ENCODE results near the gene NDUFB10.

The NDUFB10 gene

DNA sequence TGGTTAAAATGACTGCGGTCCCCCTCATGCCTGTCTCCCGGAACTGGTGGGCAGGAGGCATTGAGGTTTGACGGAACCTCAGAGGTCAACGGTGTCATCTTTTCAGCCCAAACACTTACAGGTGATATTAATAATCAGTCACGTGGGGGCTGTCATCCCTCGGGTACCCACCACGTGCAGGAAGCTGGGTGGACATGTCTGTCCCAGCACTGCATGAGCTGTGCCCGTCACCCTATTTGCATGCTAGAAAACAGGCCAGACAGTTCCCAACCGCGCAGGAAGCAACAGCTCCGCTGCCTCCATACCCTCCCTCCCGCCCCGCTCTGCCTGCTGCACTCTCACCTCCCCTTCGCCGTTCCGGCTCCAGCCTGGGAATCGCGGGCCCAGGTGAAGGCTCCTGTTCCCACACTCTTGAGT, 31.8 kb downstream of the NDUFB10 start:
- no peaks in the 10 kb centered on the region for H3K9me3 Mint-ChIP-seq
- peaks cover 16% of the 10 kb centered on the region for H3K4me1 Mint-ChIP-seq
- peak overlapping the region; percentile 52 for H3K4me3 Mint-ChIP-seq
- H3K36me3 Mint-ChIP-seq (ENCODE audit: low read depth), result peaks cover 22% of the 10 kb centered on the region
- TF ChIP-seq, protein P1, sequence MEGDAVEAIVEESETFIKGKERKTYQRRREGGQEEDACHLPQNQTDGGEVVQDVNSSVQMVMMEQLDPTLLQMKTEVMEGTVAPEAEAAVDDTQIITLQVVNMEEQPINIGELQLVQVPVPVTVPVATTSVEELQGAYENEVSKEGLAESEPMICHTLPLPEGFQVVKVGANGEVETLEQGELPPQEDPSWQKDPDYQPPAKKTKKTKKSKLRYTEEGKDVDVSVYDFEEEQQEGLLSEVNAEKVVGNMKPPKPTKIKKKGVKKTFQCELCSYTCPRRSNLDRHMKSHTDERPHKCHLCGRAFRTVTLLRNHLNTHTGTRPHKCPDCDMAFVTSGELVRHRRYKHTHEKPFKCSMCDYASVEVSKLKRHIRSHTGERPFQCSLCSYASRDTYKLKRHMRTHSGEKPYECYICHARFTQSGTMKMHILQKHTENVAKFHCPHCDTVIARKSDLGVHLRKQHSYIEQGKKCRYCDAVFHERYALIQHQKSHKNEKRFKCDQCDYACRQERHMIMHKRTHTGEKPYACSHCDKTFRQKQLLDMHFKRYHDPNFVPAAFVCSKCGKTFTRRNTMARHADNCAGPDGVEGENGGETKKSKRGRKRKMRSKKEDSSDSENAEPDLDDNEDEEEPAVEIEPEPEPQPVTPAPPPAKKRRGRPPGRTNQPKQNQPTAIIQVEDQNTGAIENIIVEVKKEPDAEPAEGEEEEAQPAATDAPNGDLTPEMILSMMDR (IDR thresholded peaks at IDR 0.05), result no peak
- peaks cover 62% of the 10 kb centered on the region for H3K27me3 Mint-ChIP-seq (ENCODE audit: low read depth, poor library complexity)
- DNase-seq, result no peak
- H3K27ac Mint-ChIP-seq, result no peak overlapping the region

DNA sequence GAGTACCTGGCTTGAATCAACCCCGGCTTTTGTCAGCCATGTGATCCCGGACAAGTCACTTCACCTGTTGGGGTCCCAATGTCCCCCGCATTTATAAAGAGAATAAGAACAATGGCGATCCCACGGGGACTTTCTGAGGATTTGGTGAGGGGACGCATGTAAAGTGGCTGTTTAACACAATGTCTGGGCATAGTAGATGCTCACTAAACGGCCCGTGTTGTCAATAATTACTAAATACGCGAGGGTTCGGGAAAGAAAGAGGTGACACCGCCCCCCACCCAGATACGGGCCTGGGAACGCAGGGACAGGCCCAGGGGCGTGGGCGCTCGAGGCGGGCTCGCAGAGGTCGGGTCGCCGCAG, 32.2 kb downstream of the NDUFB10 start:
- peak overlapping the region; percentile 52 for H3K4me3 Mint-ChIP-seq
- no peaks in the 10 kb centered on the region for H3K9me3 Mint-ChIP-seq
- H3K4me1 Mint-ChIP-seq, result peaks cover 16% of the 10 kb centered on the region
- H3K27ac Mint-ChIP-seq, result no peak overlapping the region
- TF ChIP-seq, protein P1 (IDR thresholded peaks at IDR 0.05), result no peak
- H3K27me3 Mint-ChIP-seq (ENCODE audit: low read depth, poor library complexity), result peaks cover 59% of the 10 kb centered on the region
- DNase-seq, result no peak
- peaks cover 19% of the 10 kb centered on the region for H3K36me3 Mint-ChIP-seq (ENCODE audit: low read depth)

DNA sequence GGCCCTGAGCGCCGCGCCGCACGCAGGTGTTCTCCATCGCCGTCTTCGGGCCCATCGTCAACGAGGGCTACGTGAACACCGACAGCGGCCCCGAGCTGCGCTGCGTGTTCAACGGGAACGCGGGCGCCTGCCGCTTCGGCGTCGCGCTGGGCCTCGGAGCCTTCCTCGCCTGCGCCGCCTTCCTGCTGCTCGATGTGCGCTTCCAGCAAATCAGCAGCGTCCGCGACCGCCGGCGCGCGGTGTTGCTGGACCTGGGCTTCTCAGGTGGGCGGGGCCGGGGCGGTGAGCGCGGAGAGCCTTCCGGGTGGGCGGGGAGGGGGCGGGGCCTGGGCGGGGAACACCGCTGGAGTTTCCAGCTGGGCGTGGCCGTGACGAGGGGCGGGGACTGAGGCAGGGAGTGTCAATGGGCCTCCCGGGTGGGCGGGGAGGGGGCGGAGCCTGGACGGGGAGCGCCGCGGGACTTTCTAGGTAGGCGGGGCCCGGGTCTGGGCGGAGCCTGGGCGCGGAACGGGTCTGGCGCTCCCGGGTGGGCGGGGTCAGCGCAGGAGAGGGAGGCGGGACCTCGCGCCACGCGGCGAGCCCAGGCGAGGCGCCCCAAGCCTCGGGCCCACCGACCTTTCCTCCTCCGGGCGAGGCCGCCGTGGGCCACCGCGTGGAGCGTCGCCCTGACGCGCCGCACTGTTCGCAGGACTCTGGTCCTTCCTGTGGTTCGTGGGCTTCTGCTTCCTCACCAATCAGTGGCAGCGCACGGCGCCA, 32.8 kb downstream of the NDUFB10 start:
- Mint-ChIP-seq H3K4me1 (peaks cover 16% of the 10 kb centered on the region), H3K27ac (no peak overlapping the region), H3K4me3 (no peak overlapping the region)

DNA sequence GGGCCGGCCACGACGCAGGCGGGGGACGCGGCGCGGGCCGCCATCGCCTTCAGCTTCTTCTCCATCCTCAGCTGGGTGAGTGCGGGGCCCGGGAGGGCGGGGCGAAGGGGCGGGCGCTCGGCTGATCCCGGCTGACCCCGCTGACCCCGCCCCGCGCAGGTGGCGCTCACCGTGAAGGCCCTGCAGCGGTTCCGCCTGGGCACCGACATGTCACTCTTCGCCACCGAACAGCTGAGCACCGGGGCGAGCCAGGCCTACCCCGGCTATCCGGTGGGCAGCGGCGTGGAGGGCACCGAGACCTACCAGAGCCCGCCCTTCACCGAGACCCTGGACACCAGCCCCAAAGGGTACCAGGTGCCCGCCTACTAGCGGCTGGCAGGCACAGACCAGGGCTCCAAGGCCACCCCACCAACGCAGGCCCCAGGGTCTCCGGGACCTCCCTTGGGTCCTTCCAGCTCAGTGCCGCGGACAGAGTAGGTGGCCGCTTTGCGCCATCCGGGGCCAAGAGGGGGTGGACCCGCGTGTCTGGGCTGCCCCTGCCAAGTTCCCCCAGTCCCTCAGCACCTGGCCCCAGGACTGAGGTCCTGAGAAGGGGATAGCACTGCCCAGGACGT, 33.5 kb downstream of the NDUFB10 start:
- H3K27me3 Mint-ChIP-seq (ENCODE audit: low read depth, poor library complexity), result peaks cover 50% of the 10 kb centered on the region
- TF ChIP-seq, protein P1 (IDR thresholded peaks at IDR 0.05), result no peak
- peaks cover 15% of the 10 kb centered on the region for H3K36me3 Mint-ChIP-seq (ENCODE audit: low read depth)
- no peak overlapping the region for H3K27ac Mint-ChIP-seq
- H3K4me3 Mint-ChIP-seq, result no peak overlapping the region
- no peak for DNase-seq
- H3K4me1 Mint-ChIP-seq, result peaks cover 16% of the 10 kb centered on the region
- H3K9me3 Mint-ChIP-seq, result no peaks in the 10 kb centered on the region

More for the DNA sequence above, 32.8 kb downstream of the NDUFB10 start:
- no peaks in the 10 kb centered on the region for H3K9me3 Mint-ChIP-seq
- H3K27me3 Mint-ChIP-seq (ENCODE audit: low read depth, poor library complexity), result peaks cover 54% of the 10 kb centered on the region
- TF ChIP-seq, protein P1 (IDR thresholded peaks at IDR 0.05), result no peak
- peak; percentile 94 for DNase-seq
- peaks cover 14% of the 10 kb centered on the region for H3K36me3 Mint-ChIP-seq (ENCODE audit: low read depth)

DNA sequence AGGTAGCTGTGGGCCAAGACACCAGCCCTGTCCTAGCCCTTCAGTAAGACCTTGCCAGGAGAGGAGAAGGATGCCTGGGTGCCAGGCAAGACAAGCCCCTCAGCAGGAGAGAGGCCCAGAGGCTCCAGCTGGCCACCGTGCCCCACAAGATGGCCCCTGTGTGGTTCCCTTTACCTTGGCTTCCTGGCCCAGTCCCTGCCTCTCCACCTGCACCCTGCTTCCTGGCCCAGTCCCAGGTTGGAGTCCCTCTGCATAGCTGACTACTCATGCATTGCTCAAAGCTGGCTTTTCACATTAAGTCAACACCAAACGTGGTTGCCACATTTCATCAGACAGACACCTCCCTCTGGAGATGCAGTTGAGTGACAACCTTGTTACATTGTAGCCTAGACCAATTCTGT, 34.4 kb downstream of the NDUFB10 start:
- Mint-ChIP-seq H3K9me3 (no peaks in the 10 kb centered on the region), H3K4me3 (peak overlapping the region; percentile 44), H3K4me1 (peaks cover 12% of the 10 kb centered on the region), H3K27me3 (ENCODE audit: low read depth, poor library complexity) (peaks cover 40% of the 10 kb centered on the region), H3K36me3 (ENCODE audit: low read depth) (peaks cover 18% of the 10 kb centered on the region), H3K27ac (no peak overlapping the region)
- no peak for DNase-seq
- TF ChIP-seq, protein P1 (IDR thresholded peaks at IDR 0.05), result no peak
